Osteocyte (in vitro differentiated cells): ENCODE measurements around the gene FAM193A. TPM values are rescaled to one million over a fixed set of nuclear protein-coding genes. Genes with fewer than 3 reads are reported as not detected.

Experiments used
- DNase-seq: peaks from one replicate; pipeline ENCODE4 v3.0.0; 2021; ENCODE audit warnings: mixed read lengths; ENCODE audit not compliant: unreplicated experiment; ENCODE audit errors: extremely low spot score
- H3K27ac Mint-ChIP-seq: one replicate; pipeline ENCODE4 v1.8.0; 2021; ENCODE audit warnings: mild to moderate bottlenecking, mixed read lengths; ENCODE audit not compliant: unreplicated experiment
- H3K27me3 Mint-ChIP-seq: one replicate; pipeline ENCODE4 v1.8.0; 2021; ENCODE audit warnings: mixed read lengths; ENCODE audit not compliant: unreplicated experiment
- H3K36me3 Mint-ChIP-seq: one replicate; pipeline ENCODE4 v1.8.0; 2021; ENCODE audit warnings: mixed read lengths; ENCODE audit not compliant: unreplicated experiment
- H3K4me1 Mint-ChIP-seq: one replicate; pipeline ENCODE4 v1.8.0; 2021; ENCODE audit warnings: mixed read lengths; ENCODE audit not compliant: unreplicated experiment
- H3K4me3 Mint-ChIP-seq: one replicate; pipeline ENCODE4 v1.8.0; 2021; ENCODE audit warnings: mild to moderate bottlenecking, moderate library complexity, mixed read lengths; ENCODE audit not compliant: unreplicated experiment
- H3K9me3 Mint-ChIP-seq: one replicate; pipeline ENCODE4 v1.8.0; 2021; ENCODE audit warnings: mixed read lengths; ENCODE audit not compliant: unreplicated experiment
- CTCF ChIP-seq: fragments of 200-600 bp; sonication (generic); IDR thresholded peaks from 2 replicates; pipeline ENCODE4 v1.5.0; 2021; ENCODE audit warnings: antibody characterized with exemption, mild to moderate bottlenecking, moderate library complexity
- total RNA-seq: library from RNA; stranded (reverse); gene quantifications from 2 replicates; pipeline ENCODE4 v1.2.1, GENCODE V29; 2021

FAM193A gene
- total RNA-seq, 1 donor from 2014 or later, result 35.3 TPM

DNA sequence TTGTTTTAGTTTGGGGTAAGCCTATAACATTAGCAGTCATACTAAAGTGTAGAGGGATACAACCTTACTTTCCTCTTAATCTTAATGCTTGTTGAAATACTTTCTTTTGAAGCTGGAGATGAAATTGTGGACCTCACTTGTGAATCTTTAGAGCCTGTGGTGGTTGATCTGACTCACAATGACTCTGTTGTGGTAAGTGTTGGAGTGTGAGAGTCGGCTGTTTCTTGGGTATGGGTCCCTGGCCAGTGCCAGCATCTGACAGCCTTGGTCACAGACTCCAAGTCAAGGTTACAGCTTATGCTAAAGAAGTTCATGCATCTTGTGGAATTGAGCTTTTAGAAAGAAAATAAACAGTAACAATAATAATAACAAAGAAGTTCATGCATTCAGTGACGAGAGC lies 35.9 kb upstream of the FAM193A start:
- no peak for DNase-seq
- Mint-ChIP-seq H3K27me3 (no peaks in the 10 kb centered on the region), H3K9me3 (no peaks in the 10 kb centered on the region), H3K36me3 (peaks cover 20% of the 10 kb centered on the region), H3K4me3 (no peak overlapping the region), H3K4me1 (no peaks in the 10 kb centered on the region), H3K27ac (no peak overlapping the region)
- no peak for TF ChIP-seq CTCF

GRCh38 chr4:2501034-2501594 lies 35.3 kb upstream of the FAM193A start:
- DNase-seq, result no peak
- H3K27me3 Mint-ChIP-seq, result no peaks in the 10 kb centered on the region
- no peak overlapping the region for H3K27ac Mint-ChIP-seq
- H3K4me3 Mint-ChIP-seq, result no peak overlapping the region
- TF ChIP-seq CTCF, result no peak
- H3K9me3 Mint-ChIP-seq, result no peaks in the 10 kb centered on the region
- H3K4me1 Mint-ChIP-seq, result no peaks in the 10 kb centered on the region
- H3K36me3 Mint-ChIP-seq, result peaks cover 18% of the 10 kb centered on the region

DNA sequence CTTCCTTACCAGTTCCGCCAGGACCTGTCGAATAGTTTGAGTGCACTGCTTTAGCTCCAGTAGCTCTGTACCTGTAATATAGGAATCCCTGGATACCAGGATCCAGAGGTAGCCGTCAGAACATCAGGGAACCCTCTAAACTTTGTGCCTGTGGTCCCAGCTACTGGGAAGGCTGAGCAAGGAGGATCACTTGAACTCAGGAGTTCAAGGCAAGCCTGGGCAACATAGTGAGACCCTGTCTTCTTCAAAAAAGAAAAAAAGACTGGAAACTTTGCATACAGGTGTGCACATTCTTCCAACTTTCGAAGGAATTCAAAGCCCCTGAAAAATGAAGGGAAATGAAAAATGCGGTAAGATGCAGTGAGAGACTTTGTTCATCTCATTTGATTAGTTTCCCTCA lies 32.6 kb upstream of the FAM193A start:
- Mint-ChIP-seq H3K27ac (no peak overlapping the region), H3K36me3 (peaks cover 21% of the 10 kb centered on the region), H3K27me3 (no peaks in the 10 kb centered on the region), H3K9me3 (no peaks in the 10 kb centered on the region), H3K4me3 (no peak overlapping the region), H3K4me1 (peaks cover 3% of the 10 kb centered on the region)
- no peak for DNase-seq
- TF ChIP-seq CTCF, result no peak

DNA sequence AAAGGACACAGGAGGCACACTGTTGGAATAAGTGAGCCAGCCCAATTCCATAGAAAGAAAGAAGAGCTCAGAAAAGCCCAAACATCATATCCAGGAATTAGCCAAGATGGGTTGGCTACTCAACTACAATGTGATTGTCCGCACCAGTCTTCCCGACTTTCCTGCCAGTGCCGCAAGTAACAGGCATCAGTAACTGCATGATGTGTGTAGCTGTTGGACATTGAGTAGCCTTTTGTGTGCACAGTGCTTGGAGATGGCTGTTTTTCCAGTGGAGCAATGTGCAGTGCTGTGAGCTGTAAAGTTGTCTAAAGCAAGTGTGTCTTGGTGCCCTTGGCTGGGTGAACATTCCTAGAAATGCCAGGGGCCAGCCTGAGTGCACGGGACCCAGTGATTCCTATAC lies 29.2 kb upstream of the FAM193A start:
- Mint-ChIP-seq H3K9me3 (no peaks in the 10 kb centered on the region), H3K27ac (no peak overlapping the region), H3K4me1 (peaks cover 3% of the 10 kb centered on the region), H3K27me3 (no peaks in the 10 kb centered on the region), H3K36me3 (peaks cover 14% of the 10 kb centered on the region), H3K4me3 (no peak overlapping the region)
- DNase-seq, result no peak
- no peak for TF ChIP-seq CTCF

- no peak for TF ChIP-seq CTCF
- H3K4me3 Mint-ChIP-seq, result no peak overlapping the region
- no peaks in the 10 kb centered on the region for H3K27me3 Mint-ChIP-seq
- DNase-seq, result no peak
- peaks cover 3% of the 10 kb centered on the region for H3K4me1 Mint-ChIP-seq
- H3K27ac Mint-ChIP-seq, result no peak overlapping the region
- H3K36me3 Mint-ChIP-seq, result peaks cover 14% of the 10 kb centered on the region
- no peaks in the 10 kb centered on the region for H3K9me3 Mint-ChIP-seq
Observed at GRCh38 chr4:2507855-2508254, 28.6 kb upstream of the FAM193A start.
